ENCODE results near the gene CEP290.

- TF ChIP-seq, protein P1, sequence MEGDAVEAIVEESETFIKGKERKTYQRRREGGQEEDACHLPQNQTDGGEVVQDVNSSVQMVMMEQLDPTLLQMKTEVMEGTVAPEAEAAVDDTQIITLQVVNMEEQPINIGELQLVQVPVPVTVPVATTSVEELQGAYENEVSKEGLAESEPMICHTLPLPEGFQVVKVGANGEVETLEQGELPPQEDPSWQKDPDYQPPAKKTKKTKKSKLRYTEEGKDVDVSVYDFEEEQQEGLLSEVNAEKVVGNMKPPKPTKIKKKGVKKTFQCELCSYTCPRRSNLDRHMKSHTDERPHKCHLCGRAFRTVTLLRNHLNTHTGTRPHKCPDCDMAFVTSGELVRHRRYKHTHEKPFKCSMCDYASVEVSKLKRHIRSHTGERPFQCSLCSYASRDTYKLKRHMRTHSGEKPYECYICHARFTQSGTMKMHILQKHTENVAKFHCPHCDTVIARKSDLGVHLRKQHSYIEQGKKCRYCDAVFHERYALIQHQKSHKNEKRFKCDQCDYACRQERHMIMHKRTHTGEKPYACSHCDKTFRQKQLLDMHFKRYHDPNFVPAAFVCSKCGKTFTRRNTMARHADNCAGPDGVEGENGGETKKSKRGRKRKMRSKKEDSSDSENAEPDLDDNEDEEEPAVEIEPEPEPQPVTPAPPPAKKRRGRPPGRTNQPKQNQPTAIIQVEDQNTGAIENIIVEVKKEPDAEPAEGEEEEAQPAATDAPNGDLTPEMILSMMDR (IDR thresholded peaks at IDR 0.05; ENCODE audit: low read depth, low read length, missing input control), result no peak
- no peak for TF ChIP-seq SP1 (IDR thresholded peaks at IDR 0.05)
- no peak for TF ChIP-seq JUND (IDR thresholded peaks at IDR 0.05)
- TF ChIP-seq, protein P2, sequence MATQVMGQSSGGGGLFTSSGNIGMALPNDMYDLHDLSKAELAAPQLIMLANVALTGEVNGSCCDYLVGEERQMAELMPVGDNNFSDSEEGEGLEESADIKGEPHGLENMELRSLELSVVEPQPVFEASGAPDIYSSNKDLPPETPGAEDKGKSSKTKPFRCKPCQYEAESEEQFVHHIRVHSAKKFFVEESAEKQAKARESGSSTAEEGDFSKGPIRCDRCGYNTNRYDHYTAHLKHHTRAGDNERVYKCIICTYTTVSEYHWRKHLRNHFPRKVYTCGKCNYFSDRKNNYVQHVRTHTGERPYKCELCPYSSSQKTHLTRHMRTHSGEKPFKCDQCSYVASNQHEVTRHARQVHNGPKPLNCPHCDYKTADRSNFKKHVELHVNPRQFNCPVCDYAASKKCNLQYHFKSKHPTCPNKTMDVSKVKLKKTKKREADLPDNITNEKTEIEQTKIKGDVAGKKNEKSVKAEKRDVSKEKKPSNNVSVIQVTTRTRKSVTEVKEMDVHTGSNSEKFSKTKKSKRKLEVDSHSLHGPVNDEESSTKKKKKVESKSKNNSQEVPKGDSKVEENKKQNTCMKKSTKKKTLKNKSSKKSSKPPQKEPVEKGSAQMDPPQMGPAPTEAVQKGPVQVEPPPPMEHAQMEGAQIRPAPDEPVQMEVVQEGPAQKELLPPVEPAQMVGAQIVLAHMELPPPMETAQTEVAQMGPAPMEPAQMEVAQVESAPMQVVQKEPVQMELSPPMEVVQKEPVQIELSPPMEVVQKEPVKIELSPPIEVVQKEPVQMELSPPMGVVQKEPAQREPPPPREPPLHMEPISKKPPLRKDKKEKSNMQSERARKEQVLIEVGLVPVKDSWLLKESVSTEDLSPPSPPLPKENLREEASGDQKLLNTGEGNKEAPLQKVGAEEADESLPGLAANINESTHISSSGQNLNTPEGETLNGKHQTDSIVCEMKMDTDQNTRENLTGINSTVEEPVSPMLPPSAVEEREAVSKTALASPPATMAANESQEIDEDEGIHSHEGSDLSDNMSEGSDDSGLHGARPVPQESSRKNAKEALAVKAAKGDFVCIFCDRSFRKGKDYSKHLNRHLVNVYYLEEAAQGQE (IDR thresholded peaks at IDR 0.05), result no peak
- TF ChIP-seq GABPA (IDR thresholded peaks at IDR 0.05 in 1 of 2, conservative IDR thresholded peaks at IDR 0.05 in 1 of 2), result no peak
- TF ChIP-seq TAF1 (conservative IDR thresholded peaks at IDR 0.05), result no peak
- TF ChIP-seq, protein P3, sequence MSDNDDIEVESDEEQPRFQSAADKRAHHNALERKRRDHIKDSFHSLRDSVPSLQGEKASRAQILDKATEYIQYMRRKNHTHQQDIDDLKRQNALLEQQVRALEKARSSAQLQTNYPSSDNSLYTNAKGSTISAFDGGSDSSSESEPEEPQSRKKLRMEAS (IDR thresholded peaks at IDR 0.05), result no peak
- no peak for TF ChIP-seq RAD21 (IDR thresholded peaks at IDR 0.05)
- TF ChIP-seq NR2F2 (IDR thresholded peaks at IDR 0.05), result no peak
- TF ChIP-seq RXRA (IDR thresholded peaks at IDR 0.05), result no peak
- no peak for TF ChIP-seq EGR1 (IDR thresholded peaks at IDR 0.05; ENCODE audit: low read depth in 2 of 2)
- TF ChIP-seq ATF3 (IDR thresholded peaks at IDR 0.05), result no peak
- no peak for TF ChIP-seq YY1 (IDR thresholded peaks at IDR 0.05)
Observed at GRCh38 chr12:88006351-88006750, 135.5 kb downstream of the CEP290 start.
